GM12872 (cell line): ENCODE data around the gene BRPF3.

Experiments
- CTCF ChIP-seq: IDR thresholded peaks from 3 replicates; pipeline ENCODE4 v1.5.1; 2011; ENCODE audit warnings: low read depth, mild to moderate bottlenecking, low read length, moderate library complexity; ENCODE audit not compliant: insufficient read depth

BRPF3 gene

GRCh38 chr6:36252005-36252404 is 55.5 kb downstream of the BRPF3 start:
- TF ChIP-seq CTCF = no peak

- no peak for TF ChIP-seq CTCF
Observed at GRCh38 chr6:36263390-36264000, 67.0 kb downstream of the BRPF3 start.

- no peak for TF ChIP-seq CTCF
Observed at GRCh38 chr6:36265744-36266143, 69.2 kb downstream of the BRPF3 start.

GRCh38 chr6:36266913-36267644 is 70.5 kb downstream of the BRPF3 start:
- TF ChIP-seq CTCF = no peak

- no peak for TF ChIP-seq CTCF
Observed at GRCh38 chr6:36267731-36268477, 71.4 kb downstream of the BRPF3 start.

- no peak for TF ChIP-seq CTCF
Observed at GRCh38 chr6:36268478-36269275, 72.1 kb downstream of the BRPF3 start.
